Muscle layer of duodenum (tissue), 2 donors: ENCODE data around the gene NMNAT3.

Experiments
- H3K27ac ChIP-seq: one replicate; pipeline ENCODE4 v1.7.0; 2013; ENCODE audit warnings: mild to moderate bottlenecking, low read length
- H3K27me3 ChIP-seq: one replicate; pipeline ENCODE4 v1.7.0; 2013; ENCODE audit warnings: low read depth, mild to moderate bottlenecking, control low read depth, low read length
- H3K36me3 ChIP-seq, 2 donors: one replicate each; pipeline ENCODE4 v1.7.0; 2013; ENCODE audit warnings: low read length in 2 of 2, control low read depth in 1 of 2, mild to moderate bottlenecking in 1 of 2; ENCODE audit not compliant: insufficient read depth in 2 of 2, control insufficient read depth in 1 of 2
- H3K4me1 ChIP-seq, 2 donors: one replicate each; pipeline ENCODE4 v1.7.0; 2013; ENCODE audit warnings: low read length in 2 of 2, mild to moderate bottlenecking in 2 of 2, control low read depth in 1 of 2, moderate library complexity in 1 of 2; ENCODE audit not compliant: insufficient read depth in 2 of 2, control insufficient read depth in 1 of 2
- H3K4me3 ChIP-seq, 2 donors: one replicate each; pipeline ENCODE4 v1.7.0; 2013; ENCODE audit warnings: low read length in 2 of 2, low read depth in 1 of 2, mild to moderate bottlenecking in 1 of 2
- H3K9me3 ChIP-seq, 2 donors: one replicate each; pipeline ENCODE4 v1.7.0; 2013; ENCODE audit warnings: low read length in 2 of 2, control low read depth in 1 of 2, mild to moderate bottlenecking in 1 of 2; ENCODE audit not compliant: control insufficient read depth in 1 of 2
- donor health status: healthy.

Gene NMNAT3

DNA sequence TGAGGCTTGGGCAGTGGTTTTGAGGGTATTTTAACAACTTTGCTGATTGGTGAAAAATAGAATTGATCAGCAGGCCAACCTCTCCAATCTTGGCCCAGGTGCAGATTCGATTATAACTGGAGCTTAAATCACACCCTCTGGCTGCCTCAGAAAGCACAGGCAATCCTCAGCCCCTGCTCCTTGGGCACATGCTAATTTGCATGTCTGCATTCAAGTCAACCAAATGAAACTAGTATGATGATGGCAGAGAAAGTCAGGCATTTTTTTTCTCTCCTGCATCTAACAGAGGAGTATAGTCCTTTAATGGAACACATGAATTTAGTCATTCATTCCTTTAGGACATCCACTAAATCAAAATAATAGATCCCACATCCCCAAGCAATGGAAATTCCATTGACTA is 16.8 kb upstream of the NMNAT3 start:
- Histone ChIP-seq H3K36me3 (no peaks in the 10 kb centered on the region), H3K4me3 (no peak overlapping the region), H3K9me3 (no peaks in the 10 kb centered on the region), H3K27ac (no peak overlapping the region), H3K4me1 (no peaks in the 10 kb centered on the region), H3K27me3 (no peaks in the 10 kb centered on the region)

DNA sequence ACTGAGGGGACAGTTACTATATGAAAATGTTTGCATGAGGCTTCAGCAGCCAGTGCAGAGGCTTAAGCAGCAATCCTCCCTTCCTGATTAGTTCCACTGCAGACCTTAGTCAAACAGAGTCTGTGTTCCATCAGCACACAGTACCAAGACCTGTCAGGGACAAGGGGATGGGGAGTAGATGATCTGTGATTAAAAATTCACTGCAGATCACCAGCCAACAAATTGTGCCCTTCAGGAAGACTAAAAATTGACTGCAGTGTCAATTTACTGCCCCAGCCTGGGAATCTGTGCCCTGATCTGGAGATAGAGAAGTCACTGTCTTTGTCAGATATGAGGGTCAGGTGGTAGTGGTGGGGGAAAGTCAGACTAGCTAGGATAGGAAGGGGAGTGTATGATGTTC is 13.8 kb upstream of the NMNAT3 start:
- H3K4me1 ChIP-seq, result no peaks in the 10 kb centered on the region
- H3K27me3 ChIP-seq, result no peaks in the 10 kb centered on the region
- H3K4me3 ChIP-seq, result no peak overlapping the region
- no peak overlapping the region for H3K27ac ChIP-seq
- H3K9me3 ChIP-seq, result no peaks in the 10 kb centered on the region
- H3K36me3 ChIP-seq, result no peaks in the 10 kb centered on the region

DNA sequence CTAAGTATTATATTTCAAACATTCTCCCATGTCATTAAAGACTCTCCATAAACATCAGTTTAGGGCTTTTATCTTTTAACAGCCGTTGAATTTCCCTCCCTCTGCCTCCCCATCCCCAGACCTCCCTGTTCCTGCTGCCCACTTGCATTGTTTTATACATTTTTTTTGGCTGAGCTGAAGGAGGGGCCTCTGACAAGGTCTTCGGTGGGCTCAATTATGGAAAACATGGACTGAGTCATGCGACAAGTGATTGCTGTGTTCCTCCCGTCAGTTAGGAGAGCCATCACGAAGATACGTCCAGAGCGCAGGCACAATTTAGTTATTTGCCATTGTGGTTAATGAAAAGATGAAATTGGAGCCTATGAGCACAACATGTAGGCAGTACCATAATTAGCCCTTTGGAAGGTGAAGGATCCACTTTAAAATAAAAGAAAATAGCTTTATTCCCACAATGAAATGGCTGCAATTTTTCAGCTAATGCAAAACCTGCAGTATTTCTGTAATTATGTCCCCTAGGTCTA is 12.0 kb upstream of the NMNAT3 start:
- H3K4me1 ChIP-seq, result no peaks in the 10 kb centered on the region
- H3K4me3 ChIP-seq, result no peak overlapping the region
- H3K36me3 ChIP-seq, result no peaks in the 10 kb centered on the region
- no peak overlapping the region for H3K27ac ChIP-seq
- H3K27me3 ChIP-seq, result no peaks in the 10 kb centered on the region
- H3K9me3 ChIP-seq, result no peaks in the 10 kb centered on the region

DNA sequence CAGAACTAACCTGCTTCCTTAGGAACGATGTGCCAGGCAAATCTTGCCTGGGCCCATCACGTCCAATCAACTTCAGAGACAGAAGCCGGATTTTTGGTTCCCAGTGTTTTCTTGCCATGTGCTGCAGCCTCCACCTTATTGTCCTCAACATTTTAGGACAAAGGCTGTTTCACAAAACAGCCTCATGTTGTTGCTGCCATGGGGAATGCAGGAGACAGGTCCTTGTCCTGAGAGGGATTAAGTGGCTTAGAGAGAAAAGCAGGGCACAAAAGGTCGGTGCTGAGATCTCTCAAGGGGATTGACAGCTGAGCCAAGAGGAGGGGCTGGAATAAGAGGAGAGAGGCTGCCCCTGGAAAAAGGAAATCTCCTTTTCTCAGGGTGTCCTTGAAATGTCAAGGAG is 11.3 kb upstream of the NMNAT3 start:
- Histone ChIP-seq H3K27me3 (no peaks in the 10 kb centered on the region), H3K36me3 (no peaks in the 10 kb centered on the region), H3K27ac (no peak overlapping the region), H3K9me3 (no peaks in the 10 kb centered on the region), H3K4me1 (no peaks in the 10 kb centered on the region), H3K4me3 (no peak overlapping the region)

DNA sequence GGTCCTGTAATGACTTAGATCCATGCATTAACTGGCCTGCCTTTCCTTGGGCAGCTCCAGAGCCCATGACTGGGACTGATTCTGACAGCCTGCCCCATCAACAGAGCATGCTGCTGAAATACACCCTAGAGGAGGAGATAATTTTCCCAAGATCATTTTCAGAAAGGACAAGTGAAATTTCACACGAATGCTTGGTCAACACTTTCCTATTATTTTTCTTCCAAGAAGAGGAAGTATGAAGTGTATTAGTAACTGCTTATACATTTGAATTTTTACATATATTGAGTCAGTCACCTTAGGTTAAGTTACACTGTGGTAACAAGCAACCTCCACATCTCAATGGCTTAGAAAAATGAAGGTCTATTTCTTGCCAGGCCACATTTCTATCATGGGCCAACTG is 9.7 kb upstream of the NMNAT3 start:
- H3K4me3 ChIP-seq, result no peak overlapping the region
- no peak overlapping the region for H3K27ac ChIP-seq
- no peaks in the 10 kb centered on the region for H3K27me3 ChIP-seq
- no peaks in the 10 kb centered on the region for H3K4me1 ChIP-seq
- H3K9me3 ChIP-seq, result no peaks in the 10 kb centered on the region
- no peaks in the 10 kb centered on the region for H3K36me3 ChIP-seq

DNA sequence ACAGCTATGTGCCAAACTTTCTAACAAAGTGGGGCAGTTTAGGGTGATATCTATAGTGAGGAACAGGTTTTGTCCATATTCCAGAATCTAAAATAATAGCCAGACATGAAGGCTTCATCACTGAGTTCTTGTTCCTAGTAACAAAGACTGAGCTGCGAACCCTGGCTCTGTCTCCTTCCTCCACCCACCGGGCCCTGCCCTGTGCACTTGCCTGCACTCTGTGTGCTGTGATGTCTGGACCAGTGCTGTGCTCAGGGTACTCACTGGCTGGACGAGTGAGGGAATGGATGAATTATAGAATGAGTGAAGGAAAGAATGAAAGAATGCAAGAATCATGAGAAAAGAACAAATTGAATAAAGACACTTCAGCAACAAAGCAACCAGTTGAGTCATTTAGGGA is 8.9 kb upstream of the NMNAT3 start:
- H3K27ac ChIP-seq, result no peak overlapping the region
- H3K27me3 ChIP-seq, result no peaks in the 10 kb centered on the region
- no peaks in the 10 kb centered on the region for H3K4me1 ChIP-seq
- H3K9me3 ChIP-seq, result no peaks in the 10 kb centered on the region
- no peak overlapping the region for H3K4me3 ChIP-seq
- H3K36me3 ChIP-seq, result no peaks in the 10 kb centered on the region

DNA sequence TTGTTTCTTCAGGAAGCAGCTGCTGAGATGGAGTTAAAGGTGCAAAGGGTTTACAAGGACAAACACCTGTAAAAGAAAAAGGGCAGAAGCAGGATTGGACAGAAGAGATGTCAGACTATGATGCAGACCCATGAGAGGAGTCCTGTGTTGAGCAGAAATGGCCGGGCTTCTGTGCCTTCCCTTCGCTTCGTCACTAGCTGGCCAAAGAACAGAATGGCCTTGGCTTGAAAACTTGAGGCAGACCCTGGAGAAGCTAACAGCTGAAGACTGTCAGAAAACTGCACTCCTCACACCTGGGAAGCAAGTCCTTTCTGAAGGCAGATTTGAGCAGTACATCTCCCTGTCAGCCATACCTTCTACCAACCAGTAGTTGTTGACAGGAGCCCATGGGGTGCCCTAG is 8.4 kb upstream of the NMNAT3 start:
- H3K36me3 ChIP-seq, result no peaks in the 10 kb centered on the region
- no peaks in the 10 kb centered on the region for H3K9me3 ChIP-seq
- no peaks in the 10 kb centered on the region for H3K27me3 ChIP-seq
- no peak overlapping the region for H3K27ac ChIP-seq
- no peak overlapping the region for H3K4me3 ChIP-seq
- no peaks in the 10 kb centered on the region for H3K4me1 ChIP-seq

DNA sequence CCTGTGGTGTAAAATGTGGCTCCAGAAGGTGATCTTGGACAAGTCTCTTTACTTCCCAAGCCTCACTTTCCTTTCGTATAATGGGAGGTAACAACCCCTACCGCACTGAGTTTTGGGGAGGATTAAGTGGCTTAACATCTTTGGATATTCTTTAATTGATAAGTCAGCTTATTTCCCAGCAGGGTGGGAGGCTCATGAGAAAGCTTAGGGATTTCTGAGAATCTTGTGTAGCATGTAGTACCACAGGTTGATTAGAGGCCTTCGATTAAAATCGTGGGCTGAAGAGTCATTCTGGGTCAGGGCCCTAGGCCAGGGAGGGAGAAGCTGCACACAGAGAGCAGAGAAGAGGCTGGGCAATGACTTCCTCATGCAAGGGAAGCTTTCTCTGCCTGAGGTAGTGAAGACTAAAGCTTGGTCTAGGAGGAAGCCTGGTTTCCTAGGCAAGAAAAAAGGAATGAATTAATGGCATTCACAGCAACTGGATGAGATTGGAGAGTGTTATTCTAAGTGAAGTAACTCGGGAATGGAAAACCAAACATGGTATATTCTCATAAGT is 1.5 kb upstream of the NMNAT3 start:
- Histone ChIP-seq H3K36me3 (no peaks in the 10 kb centered on the region), H3K9me3 (no peaks in the 10 kb centered on the region), H3K4me1 (peaks cover 5 to 10% of the 10 kb centered on the region in 2 donors), H3K4me3 (no peak overlapping the region), H3K27me3 (no peaks in the 10 kb centered on the region), H3K27ac (no peak overlapping the region)

DNA sequence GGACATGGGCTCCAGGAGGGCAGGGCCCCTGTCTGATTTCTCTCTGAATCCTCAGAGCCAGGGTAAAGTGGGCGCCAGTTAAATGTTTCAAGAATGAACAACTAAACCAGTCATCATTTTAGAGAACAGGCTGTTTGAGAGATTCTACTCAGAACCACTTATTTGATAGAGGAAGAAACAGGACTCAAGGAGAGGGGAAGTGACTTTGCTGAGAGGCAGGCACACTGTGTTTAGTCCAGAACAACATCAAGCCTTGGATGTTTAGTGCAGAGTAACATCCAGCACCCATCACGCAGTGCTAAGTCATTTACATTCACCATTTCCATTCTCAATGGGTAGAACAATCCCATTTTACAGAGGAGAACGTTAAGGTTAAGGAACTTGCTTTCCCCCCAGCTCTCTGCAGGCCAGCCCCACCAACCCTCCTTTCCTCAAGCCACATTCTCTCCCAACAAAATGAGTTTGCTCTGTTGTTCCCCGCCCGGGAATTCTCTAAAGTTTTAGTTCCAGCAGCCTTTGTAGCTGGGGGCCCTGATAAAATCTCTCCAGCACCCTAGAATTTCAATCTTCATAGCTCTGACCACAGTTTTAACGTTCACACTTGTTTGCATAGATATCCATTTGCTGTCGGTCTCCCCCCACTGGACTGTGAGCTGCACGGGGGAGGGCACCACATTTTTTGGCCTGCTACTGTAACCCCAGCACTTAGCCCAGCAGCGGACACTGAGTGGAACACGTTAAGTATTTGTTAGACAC is 962 bp downstream of the NMNAT3 start:
- Histone ChIP-seq H3K9me3 (no peaks in the 10 kb centered on the region), H3K27me3 (no peaks in the 10 kb centered on the region), H3K4me3 (peak overlapping the region; percentile 73 to 91), H3K36me3 (no peaks in the 10 kb centered on the region), H3K4me1 (peaks cover 5 to 10% of the 10 kb centered on the region in 2 donors), H3K27ac (no peak overlapping the region)

DNA sequence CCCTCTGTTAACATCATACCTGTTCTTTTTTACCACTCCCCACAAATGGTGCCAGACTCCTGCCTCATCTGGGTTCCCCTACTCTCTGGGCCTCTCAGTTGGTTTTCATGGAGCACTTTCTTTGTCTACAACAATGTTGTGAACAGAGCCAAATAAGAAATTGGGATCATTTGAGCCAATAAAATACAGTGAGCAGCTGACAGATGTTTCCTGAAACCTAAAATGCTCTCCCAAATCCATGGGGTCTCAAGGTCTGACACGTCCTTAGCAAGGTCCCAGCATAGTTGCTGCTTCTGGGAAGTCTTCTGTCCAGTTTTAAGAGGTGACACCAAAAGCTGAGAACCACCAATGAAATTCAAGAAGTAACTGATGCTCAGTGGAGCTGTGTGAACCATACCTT is 1.7 kb downstream of the NMNAT3 start:
- no peaks in the 10 kb centered on the region for H3K36me3 ChIP-seq
- no peaks in the 10 kb centered on the region for H3K27me3 ChIP-seq
- no peak overlapping the region for H3K4me3 ChIP-seq
- peaks cover 5 to 10% of the 10 kb centered on the region in 2 donors for H3K4me1 ChIP-seq
- H3K27ac ChIP-seq, result no peak overlapping the region
- H3K9me3 ChIP-seq, result no peaks in the 10 kb centered on the region

DNA sequence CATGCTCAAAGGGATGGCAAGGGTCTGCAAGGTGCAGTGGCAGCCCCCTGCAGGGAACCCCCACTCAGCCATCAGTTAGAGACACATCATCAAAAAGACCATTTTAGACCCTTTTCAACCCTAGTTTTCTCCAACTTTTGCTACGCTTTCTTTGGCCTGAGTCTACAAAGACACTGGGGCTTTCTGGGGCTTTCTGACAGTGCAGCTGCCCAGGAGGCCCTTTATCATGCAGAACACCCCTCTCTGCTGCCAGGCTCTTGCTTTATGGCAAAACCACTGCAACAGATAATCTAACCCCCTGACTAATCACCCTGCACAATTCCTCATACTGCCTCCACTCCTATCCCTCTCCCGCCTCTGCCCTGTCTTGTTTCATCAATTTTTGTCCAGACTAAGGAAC is 2.4 kb downstream of the NMNAT3 start:
- H3K27me3 ChIP-seq, result no peaks in the 10 kb centered on the region
- no peak overlapping the region for H3K27ac ChIP-seq
- no peaks in the 10 kb centered on the region for H3K9me3 ChIP-seq
- H3K36me3 ChIP-seq, result no peaks in the 10 kb centered on the region
- no peak overlapping the region for H3K4me3 ChIP-seq
- H3K4me1 ChIP-seq, result peaks cover 5 to 10% of the 10 kb centered on the region in 2 donors
